Measurements from ENCODE around the gene CASP8AP2. TPM values are rescaled to one million over a fixed set of nuclear protein-coding genes. Genes with fewer than 3 reads are reported as not detected.

The CASP8AP2 gene
- total RNA-seq, 1 experiment from 2014 or later = 19.3 TPM

DNA sequence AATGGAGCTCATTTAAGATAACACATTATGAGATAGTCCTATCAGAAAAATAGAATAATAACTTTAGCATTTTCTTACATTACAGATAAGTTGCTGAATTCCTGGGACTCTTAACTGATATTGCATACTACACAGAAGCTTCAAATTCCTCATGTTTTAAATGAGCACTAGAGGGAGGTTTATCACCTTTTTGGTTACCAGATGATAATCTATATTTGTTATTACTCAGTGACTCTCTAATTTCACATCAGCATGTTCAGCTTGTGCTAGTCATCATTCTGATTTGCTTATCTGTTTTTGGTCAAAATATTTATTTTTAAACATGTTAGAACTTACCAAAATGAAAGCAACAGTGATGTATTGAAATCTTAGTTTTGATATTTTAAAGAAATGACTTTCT is 44.0 kb downstream of the CASP8AP2 start:
- no peaks in the 10 kb centered on the region for H3K27me3 Mint-ChIP-seq (ENCODE audit: insufficient read depth, unreplicated experiment)
- BruUV-seq (replicated peaks) = no TSS peak
- no peaks in the 10 kb centered on the region for H3K4me1 ChIP-seq
- intact Hi-C loops (cut with micrococcal nuclease; ENCODE audit: unreplicated experiment) = no loop called here
- CTCF ChIA-PET = no interaction called here
- no peaks in the 10 kb centered on the region for H3K4me1 Mint-ChIP-seq (ENCODE audit: low read depth, unreplicated experiment)
- no peak overlapping the region for H3K4me3 ChIP-seq (ENCODE audit: low read depth, low read length)
- H3K36me3 ChIP-seq (ENCODE audit: control insufficient read depth, insufficient read depth, low read length) = no peaks in the 10 kb centered on the region
- H3K4me3 Mint-ChIP-seq (ENCODE audit: unreplicated experiment) = no peak overlapping the region
- H3K9me3 Mint-ChIP-seq (ENCODE audit: unreplicated experiment) = no peaks in the 10 kb centered on the region
- H3K27ac Mint-ChIP-seq (ENCODE audit: unreplicated experiment) = no peak overlapping the region
- no peaks in the 10 kb centered on the region for H3K27me3 ChIP-seq (replicated peaks; ENCODE audit: control insufficient read depth, insufficient read depth, low read length)
- DNase-seq = no peak
- TF ChIP-seq, protein P1, sequence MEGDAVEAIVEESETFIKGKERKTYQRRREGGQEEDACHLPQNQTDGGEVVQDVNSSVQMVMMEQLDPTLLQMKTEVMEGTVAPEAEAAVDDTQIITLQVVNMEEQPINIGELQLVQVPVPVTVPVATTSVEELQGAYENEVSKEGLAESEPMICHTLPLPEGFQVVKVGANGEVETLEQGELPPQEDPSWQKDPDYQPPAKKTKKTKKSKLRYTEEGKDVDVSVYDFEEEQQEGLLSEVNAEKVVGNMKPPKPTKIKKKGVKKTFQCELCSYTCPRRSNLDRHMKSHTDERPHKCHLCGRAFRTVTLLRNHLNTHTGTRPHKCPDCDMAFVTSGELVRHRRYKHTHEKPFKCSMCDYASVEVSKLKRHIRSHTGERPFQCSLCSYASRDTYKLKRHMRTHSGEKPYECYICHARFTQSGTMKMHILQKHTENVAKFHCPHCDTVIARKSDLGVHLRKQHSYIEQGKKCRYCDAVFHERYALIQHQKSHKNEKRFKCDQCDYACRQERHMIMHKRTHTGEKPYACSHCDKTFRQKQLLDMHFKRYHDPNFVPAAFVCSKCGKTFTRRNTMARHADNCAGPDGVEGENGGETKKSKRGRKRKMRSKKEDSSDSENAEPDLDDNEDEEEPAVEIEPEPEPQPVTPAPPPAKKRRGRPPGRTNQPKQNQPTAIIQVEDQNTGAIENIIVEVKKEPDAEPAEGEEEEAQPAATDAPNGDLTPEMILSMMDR (IDR thresholded peaks at IDR 0.05; ENCODE audit: insufficient read depth in 1 of 2, low read depth in 1 of 2, low read length in 1 of 2, severe bottlenecking in 1 of 2, unreplicated experiment in 1 of 2) = no peak
- POLR2A ChIA-PET = no interaction called here
- H3K9me3 ChIP-seq = no peaks in the 10 kb centered on the region
- peaks cover 10% of the 10 kb centered on the region for H3K36me3 Mint-ChIP-seq (ENCODE audit: insufficient read depth, unreplicated experiment)

DNA sequence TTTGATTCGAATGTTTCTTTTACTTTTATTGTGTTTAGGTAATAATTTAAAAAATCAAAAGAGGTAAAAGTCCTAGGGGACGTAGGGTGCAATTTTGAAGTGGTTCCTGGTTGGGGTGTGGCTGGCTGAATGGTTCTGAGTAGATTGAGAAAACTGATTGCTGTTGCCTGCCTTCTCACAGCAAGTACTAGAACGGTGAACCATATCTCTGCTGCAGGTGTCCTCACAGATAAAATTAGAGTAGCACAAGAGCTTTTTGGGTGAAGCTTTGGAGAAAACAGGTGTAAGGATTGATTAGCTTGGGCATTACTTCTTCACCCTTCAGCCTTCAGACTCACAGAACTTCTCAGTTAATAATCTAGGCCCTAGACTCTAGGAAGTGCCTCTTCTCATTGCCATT is 44.8 kb downstream of the CASP8AP2 start:
- H3K36me3 Mint-ChIP-seq (ENCODE audit: insufficient read depth, unreplicated experiment) = peaks cover 7% of the 10 kb centered on the region
- no peaks in the 10 kb centered on the region for H3K9me3 ChIP-seq

DNA sequence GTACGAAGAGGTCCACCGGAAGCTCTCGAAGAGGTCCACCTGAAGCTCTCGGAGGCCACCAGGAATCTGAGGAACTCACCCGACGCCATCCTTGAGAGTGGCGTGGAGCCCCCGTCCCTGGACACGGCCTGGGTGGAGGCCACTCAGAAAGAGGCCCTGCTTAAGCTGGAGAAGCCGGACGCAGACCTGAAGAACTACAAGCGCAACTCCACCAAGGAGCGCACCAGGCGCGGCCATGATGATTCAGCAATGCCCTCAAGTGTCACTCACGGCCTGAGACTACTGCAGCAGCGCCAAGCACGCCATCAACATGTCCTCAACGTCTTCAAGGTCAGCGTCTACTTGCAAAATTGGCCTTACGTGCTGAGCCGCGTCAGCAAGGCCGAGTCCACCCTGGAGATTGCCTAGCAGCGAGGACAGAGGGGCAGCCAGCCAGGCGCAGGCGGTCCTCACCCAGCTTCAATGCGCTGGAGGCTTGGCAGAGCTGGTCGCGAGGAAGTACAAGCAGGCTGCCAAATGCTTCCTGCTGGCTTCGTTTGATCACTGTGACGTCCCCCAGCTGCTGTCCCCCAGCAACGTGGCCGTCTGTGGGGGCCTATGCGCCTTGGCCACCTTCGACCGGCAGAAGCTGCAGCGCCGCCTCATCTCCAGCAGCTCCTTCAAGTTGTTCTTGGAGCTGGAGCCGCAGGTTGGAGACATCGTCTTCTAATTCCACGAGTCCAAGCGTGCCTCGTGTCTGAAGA is 56.9 kb downstream of the CASP8AP2 start:
- no peak overlapping the region for H3K4me3 Mint-ChIP-seq (ENCODE audit: unreplicated experiment)
- H3K4me1 Mint-ChIP-seq (ENCODE audit: low read depth, unreplicated experiment) = peaks cover 14% of the 10 kb centered on the region
- intact Hi-C loops (cut with micrococcal nuclease; ENCODE audit: unreplicated experiment) = no loop called here
- no peaks in the 10 kb centered on the region for H3K9me3 ChIP-seq
- H3K27me3 ChIP-seq (replicated peaks; ENCODE audit: control insufficient read depth, insufficient read depth, low read length) = no peaks in the 10 kb centered on the region
- no peaks in the 10 kb centered on the region for H3K27me3 Mint-ChIP-seq (ENCODE audit: insufficient read depth, unreplicated experiment)
- H3K9me3 Mint-ChIP-seq (ENCODE audit: unreplicated experiment) = no peaks in the 10 kb centered on the region
- no peak overlapping the region for H3K4me3 ChIP-seq (ENCODE audit: low read depth, low read length)
- H3K27ac Mint-ChIP-seq (ENCODE audit: unreplicated experiment) = no peak overlapping the region
- BruUV-seq (replicated peaks) = no TSS peak
- no peaks in the 10 kb centered on the region for H3K36me3 ChIP-seq (ENCODE audit: control insufficient read depth, insufficient read depth, low read length)
- no peaks in the 10 kb centered on the region for H3K36me3 Mint-ChIP-seq (ENCODE audit: insufficient read depth, unreplicated experiment)
- peaks cover 9% of the 10 kb centered on the region for H3K4me1 ChIP-seq
- CTCF ChIA-PET = no interaction called here
- TF ChIP-seq, protein P1 (IDR thresholded peaks at IDR 0.05; ENCODE audit: insufficient read depth in 1 of 2, low read depth in 1 of 2, low read length in 1 of 2, severe bottlenecking in 1 of 2, unreplicated experiment in 1 of 2) = no peak
- no peak for DNase-seq
- POLR2A ChIA-PET = interaction anchor here (0.7 kb wide), 1 partner anchor 68 kb away, joined by 5 read pairs; no protein-coding TSS in a partner anchor

More for the DNA sequence above, 44.8 kb downstream of the CASP8AP2 start:
- no TSS peak for BruUV-seq (replicated peaks)
- no peak for DNase-seq
- Mint-ChIP-seq H3K27me3 (ENCODE audit: insufficient read depth, unreplicated experiment) (no peaks in the 10 kb centered on the region), H3K27ac (ENCODE audit: unreplicated experiment) (no peak overlapping the region), H3K9me3 (ENCODE audit: unreplicated experiment) (no peaks in the 10 kb centered on the region), H3K4me3 (ENCODE audit: unreplicated experiment) (no peak overlapping the region), H3K4me1 (ENCODE audit: low read depth, unreplicated experiment) (no peaks in the 10 kb centered on the region)
- no peaks in the 10 kb centered on the region for H3K36me3 ChIP-seq (ENCODE audit: control insufficient read depth, insufficient read depth, low read length)
- POLR2A ChIA-PET = no interaction called here
- intact Hi-C loops (cut with micrococcal nuclease; ENCODE audit: unreplicated experiment) = no loop called here
- TF ChIP-seq, protein P1 (IDR thresholded peaks at IDR 0.05; ENCODE audit: insufficient read depth in 1 of 2, low read depth in 1 of 2, low read length in 1 of 2, severe bottlenecking in 1 of 2, unreplicated experiment in 1 of 2) = no peak
- no peaks in the 10 kb centered on the region for H3K27me3 ChIP-seq (replicated peaks; ENCODE audit: control insufficient read depth, insufficient read depth, low read length)
- H3K4me3 ChIP-seq (ENCODE audit: low read depth, low read length) = no peak overlapping the region
- no peaks in the 10 kb centered on the region for H3K4me1 ChIP-seq
- CTCF ChIA-PET = no interaction called here
